Left lung (tissue), 10 donors: ENCODE measurements around the gene KRTAP12-4. TPM values are rescaled to one million over a fixed set of nuclear protein-coding genes. Genes with fewer than 3 reads are reported as not detected.
A peak's percentile ranks its signal among the peaks of the same experiment; 100 is the strongest.
"Not testable (repeated sequence)": the region's sequence is repeated elsewhere in the genome, so short reads cannot be mapped to it uniquely, and the experiment has no call there.

ENCODE experiments used
- ATAC-seq: fragments of 200-7000 bp; cut with Tn5 transposase; one replicate; pipeline ENCODE4 v1.9.1; 2020; ENCODE audit warnings: moderate library complexity
- DNase-seq, 4 donors: peaks; one replicate each; pipeline ENCODE4 v3.0.0-alpha.2; 2013 to 2020
- H3K27ac ChIP-seq, 2 donors: fragments of 200-600 bp; sonication (generic) in 1 of 2; one replicate each; pipeline versions ENCODE4 v1.5.0 to v1.8.0; 2020 to 2021
- H3K27me3 ChIP-seq, 2 donors: fragments of 200-600 bp; sonication (generic) in 1 of 2; one replicate each; pipeline versions ENCODE4 v1.5.0 to v1.8.0; 2020 to 2021
- H3K36me3 ChIP-seq, 2 donors: fragments of 200-600 bp; sonication (generic) in 1 of 2; one replicate each; pipeline versions ENCODE4 v1.5.0 to v1.8.0; 2020 to 2021
- H3K4me1 ChIP-seq, 2 donors: fragments of 200-600 bp; one replicate each; pipeline ENCODE4 v1.8.0; 2021
- H3K4me3 ChIP-seq, 2 donors: fragments of 200-600 bp; sonication (generic) in 1 of 2; one replicate each; pipeline versions ENCODE4 v1.5.0 to v1.8.0; 2020 to 2021; ENCODE audit warnings: mild to moderate bottlenecking in 1 of 2
- H3K9me3 ChIP-seq, 2 donors: fragments of 200-600 bp; sonication (generic) in 1 of 2; one replicate each; pipeline versions ENCODE4 v1.5.0 to v1.8.0; 2020 to 2021
- CTCF ChIP-seq, 2 donors: fragments of 200-600 bp; sonication (generic) in 1 of 2; IDR thresholded peaks; one replicate each; pipeline versions ENCODE4 v1.5.0 to v1.8.0; 2021; ENCODE audit warnings: antibody characterized with exemption in 2 of 2
- intact Hi-C, 2 donors: fragments of 100-400 bp; cut with DNase I; formaldehyde crosslinking; loops; one replicate each; pipeline versions ENCODE4 v1.11.2 to v1.14.2; 2022
- polyA plus RNA-seq, 6 donors: library from polyadenylated mRNA; unstranded; fragments of 120-200 nt; gene quantifications; one replicate each; pipeline ENCODE4 v1.2.1, GENCODE V29; 2013; ENCODE audit not compliant: insufficient read length in 6 of 6
- total RNA-seq, 2 donors: library from RNA; stranded (reverse); fragmentation: NEBNext Ultra II Directional; extraction: Animal tissue kit (Norgen Biotek cat#: 25700); gene quantifications; one replicate each; pipeline ENCODE4 v1.2.1, GENCODE V29; 2021
- donor health status: DM: no; HTN: yes; CAD: no.
- donor health status: DM: no; HTN: no; CAD: no.

The KRTAP12-4 gene
- total and polyA plus RNA-seq, 8 donors = not detected

- Histone ChIP-seq H3K36me3 (no peaks in the 10 kb centered on the region), H3K27ac (no peak overlapping the region), H3K4me3 (no peak overlapping the region), H3K4me1 (no peaks in the 10 kb centered on the region), H3K27me3 (peaks cover 0 to 34% of the 10 kb centered on the region in 2 donors), H3K9me3 (peaks cover 0 to 23% of the 10 kb centered on the region in 2 donors)
- no peak for DNase-seq
- TF ChIP-seq CTCF (IDR thresholded peaks at IDR 0.05) = no peak
- intact Hi-C loops = no loop called here
- no peak for ATAC-seq
Observed at GRCh38 chr21:44643741-44644310, 10.6 kb downstream of the KRTAP12-4 start.

- TF ChIP-seq CTCF (IDR thresholded peaks at IDR 0.05) = no peak
- peaks cover 0 to 24% of the 10 kb centered on the region in 2 donors for H3K27me3 ChIP-seq
- H3K4me1 ChIP-seq = no peaks in the 10 kb centered on the region
- H3K27ac ChIP-seq = no peak overlapping the region
- peaks cover 0 to 23% of the 10 kb centered on the region in 2 donors for H3K9me3 ChIP-seq
- intact Hi-C loops = no loop called here
- DNase-seq (no peak), ATAC-seq (no peak)
- H3K36me3 ChIP-seq = no peaks in the 10 kb centered on the region
- no peak overlapping the region for H3K4me3 ChIP-seq
Observed at GRCh38 chr21:44640761-44641160, 13.7 kb downstream of the KRTAP12-4 start.

- Histone ChIP-seq H3K27ac (no peak overlapping the region), H3K4me1 (no peaks in the 10 kb centered on the region), H3K36me3 (no peaks in the 10 kb centered on the region), H3K4me3 (no peak overlapping the region), H3K9me3 (peaks cover 0 to 13% of the 10 kb centered on the region in 2 donors), H3K27me3 (peaks cover 0 to 28% of the 10 kb centered on the region in 2 donors)
- DNase-seq = no peak
- no peak for TF ChIP-seq CTCF (IDR thresholded peaks at IDR 0.05)
- intact Hi-C loops = no loop called here
- ATAC-seq = no peak
Observed at GRCh38 chr21:44639331-44639655, 15.2 kb downstream of the KRTAP12-4 start.

- H3K4me1 ChIP-seq, H3K27ac ChIP-seq, H3K36me3 ChIP-seq, intact Hi-C loops, H3K4me3 ChIP-seq, H3K9me3 ChIP-seq, DNase-seq, ATAC-seq: not testable (repeated sequence)
- H3K27me3 ChIP-seq = peaks cover 0 to 28% of the 10 kb centered on the region in 2 donors
Observed at GRCh38 chr21:44638506-44639330, 15.7 kb downstream of the KRTAP12-4 start.

- H3K27me3 ChIP-seq = peaks cover 0 to 28% of the 10 kb centered on the region in 2 donors
- ATAC-seq, H3K36me3 ChIP-seq, H3K9me3 ChIP-seq, H3K4me3 ChIP-seq, H3K4me1 ChIP-seq, H3K27ac ChIP-seq, intact Hi-C loops: not testable (repeated sequence)
- peak in 1 of 4 donors; percentile 53 for DNase-seq
Observed at GRCh38 chr21:44637851-44638348, 16.6 kb downstream of the KRTAP12-4 start.
